Measurements from ENCODE around the gene WAPL. TPM values are rescaled to one million over a fixed set of nuclear protein-coding genes. Genes with fewer than 3 reads are reported as not detected.

The WAPL gene
- total and polyA plus RNA-seq, 2 of the 4 experiments (the other 2 are of a cell fraction): 11.5 to 31.7 TPM

- Histone ChIP-seq H2AFZ (replicated peaks; ENCODE audit: low read length, poor library complexity) (no peak overlapping the region), H4K91ac (ENCODE audit: insufficient read depth, low read depth, low read length) (no peak overlapping the region), H4K8ac (ENCODE audit: low read depth in 2 of 2, low read length in 2 of 2) (no peak overlapping the region), H2BK20ac (ENCODE audit: low read depth, low read length) (no peak overlapping the region), H3K4me3 (ENCODE audit: insufficient read depth, low read depth, low read length) (no peak overlapping the region), H3K9me1 (ENCODE audit: insufficient read depth, low read length) (peaks cover 10% of the 10 kb centered on the region), H3K27me3 (ENCODE audit: control insufficient read depth, insufficient read depth, low read length) (no peaks in the 10 kb centered on the region), H2BK15ac (ENCODE audit: low read depth, low read length) (no peak overlapping the region), H2BK5ac (ENCODE audit: low read depth, low read length, poor library complexity, severe bottlenecking) (peak overlapping the region; percentile 71), H3K27ac (ENCODE audit: insufficient read depth, low read length) (no peak overlapping the region), H3K18ac (ENCODE audit: low read depth, low read length) (no peak overlapping the region), H3K14ac (replicated peaks; ENCODE audit: low read depth, low read length) (no peak overlapping the region), H3K79me1 (ENCODE audit: low read depth in 1 of 2, low read length in 2 of 2) (peaks cover 19 to 59% of the 10 kb centered on the region in 2 experiments), H3K23ac (ENCODE audit: low read depth, low read length) (no peak overlapping the region), H3K4me1 (ENCODE audit: control insufficient read depth, insufficient read depth, low read length) (peaks cover 13% of the 10 kb centered on the region), H3K56ac (ENCODE audit: extremely low read depth, insufficient read depth, low read length) (no peak overlapping the region), H4K5ac (ENCODE audit: low read depth, low read length) (no peak overlapping the region), H3K36me3 (ENCODE audit: control insufficient read depth, insufficient read depth, low read length) (peaks cover 22% of the 10 kb centered on the region), H3K4me2 (ENCODE audit: low read depth, low read length) (no peak overlapping the region), H3K9me3 (ENCODE audit: control insufficient read depth, insufficient read depth, low read length) (no peaks in the 10 kb centered on the region), H2AK5ac (ENCODE audit: low read depth, low read length) (no peak overlapping the region), H3K4ac (ENCODE audit: low read depth, low read length) (no peak overlapping the region), H3K9ac (ENCODE audit: low read depth, low read length) (no peak overlapping the region), H4K20me1 (ENCODE audit: insufficient read depth, low read length) (peaks cover 6% of the 10 kb centered on the region; the same call in 1 of the 2 replicates), H2BK120ac (ENCODE audit: low read depth, low read length) (no peak overlapping the region), H2AK9ac (replicated peaks; ENCODE audit: low read depth, low read length, poor library complexity) (no peak overlapping the region)
- ChIA-PET POLR2A (ENCODE audit: unreplicated experiment) (no interaction called here), CTCF (no interaction called here)
- intact Hi-C loops (cut with micrococcal nuclease): no loop called here
- BruUV-seq (replicated peaks): no TSS peak
- dilution Hi-C loops (cut with HindIII; ENCODE audit: low sequenced_read_pairs, unreplicated experiment): no loop called here
- DNase-seq (peak; percentile 82), ATAC-seq (ENCODE audit: low read depth) (peak; percentile 42)
- TF ChIP-seq RFX5 (IDR thresholded peaks at IDR 0.05; ENCODE audit: low read depth, low read length) (no peak), MXI1 (IDR thresholded peaks at IDR 0.05; ENCODE audit: borderline replicate concordance, low read depth, low read length) (peak; percentile 88; the same call in 1 of the 2 replicates)
- in situ Hi-C loops (cut with MboI; ENCODE audit: low sequenced_read_pairs): no loop called here
- no CpG with 5 or more reads among the region's 2 CpGs for WGBS, 2 experiments (ENCODE audit: extremely low coverage in 2 of 2, insufficient read length in 1 of 2)
These were observed 78.5 kb downstream of the WAPL start for GRCh38 chr10:86443069-86443468.

Measured in IMR-90 (cell line).